ENCODE data around the gene FANCL.
"Not testable (repeated sequence)": the region's sequence is repeated elsewhere in the genome, so short reads cannot be mapped to it uniquely, and the experiment has no call there.

The FANCL gene

GRCh38 chr2:58138396-58139030 is 102.6 kb downstream of the FANCL start:
- no peak for DNase-seq

- no peak for DNase-seq
These were observed 103.3 kb downstream of the FANCL start for GRCh38 chr2:58137856-58138255.

- no peak for DNase-seq
These were observed 103.9 kb downstream of the FANCL start for GRCh38 chr2:58137221-58137620.

DNA sequence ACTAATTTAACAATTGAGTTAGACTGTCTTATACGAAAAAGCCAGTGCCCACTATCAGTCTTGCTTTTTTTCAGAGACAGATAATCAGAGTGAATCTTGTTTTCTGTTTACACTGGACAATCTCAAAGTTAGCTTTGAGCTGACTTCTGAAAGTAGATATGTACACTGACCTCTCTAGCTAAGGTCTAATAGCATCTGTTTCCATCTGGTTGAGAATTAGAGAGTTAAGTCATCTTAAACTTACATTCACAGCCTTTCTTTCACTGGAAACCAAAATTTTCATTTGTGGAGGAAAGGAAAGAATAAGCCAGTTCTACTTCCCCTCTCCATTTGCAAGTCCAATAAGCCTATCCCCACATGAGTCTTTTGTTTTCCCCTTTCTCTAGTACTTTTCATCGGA is 105.3 kb downstream of the FANCL start:
- no peak for DNase-seq

DNA sequence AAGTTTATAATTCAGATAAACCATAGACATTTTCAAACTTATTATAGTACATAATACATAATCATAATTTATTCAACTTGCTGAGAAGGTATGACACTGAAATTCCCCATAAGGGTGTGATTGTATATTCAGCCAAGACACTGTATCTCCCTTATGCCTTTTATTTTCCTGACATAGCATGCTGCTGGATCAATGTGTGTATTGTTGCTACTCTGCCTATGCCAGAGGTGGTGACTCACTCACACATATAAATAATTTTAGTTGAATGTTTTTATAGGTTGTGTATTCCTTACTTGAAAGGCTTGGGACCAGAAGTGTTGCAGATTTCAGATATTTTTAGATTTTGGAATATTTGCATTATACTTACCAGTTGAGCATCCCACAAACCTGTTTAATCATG is 107.7 kb downstream of the FANCL start:
- DNase-seq = no peak

DNA sequence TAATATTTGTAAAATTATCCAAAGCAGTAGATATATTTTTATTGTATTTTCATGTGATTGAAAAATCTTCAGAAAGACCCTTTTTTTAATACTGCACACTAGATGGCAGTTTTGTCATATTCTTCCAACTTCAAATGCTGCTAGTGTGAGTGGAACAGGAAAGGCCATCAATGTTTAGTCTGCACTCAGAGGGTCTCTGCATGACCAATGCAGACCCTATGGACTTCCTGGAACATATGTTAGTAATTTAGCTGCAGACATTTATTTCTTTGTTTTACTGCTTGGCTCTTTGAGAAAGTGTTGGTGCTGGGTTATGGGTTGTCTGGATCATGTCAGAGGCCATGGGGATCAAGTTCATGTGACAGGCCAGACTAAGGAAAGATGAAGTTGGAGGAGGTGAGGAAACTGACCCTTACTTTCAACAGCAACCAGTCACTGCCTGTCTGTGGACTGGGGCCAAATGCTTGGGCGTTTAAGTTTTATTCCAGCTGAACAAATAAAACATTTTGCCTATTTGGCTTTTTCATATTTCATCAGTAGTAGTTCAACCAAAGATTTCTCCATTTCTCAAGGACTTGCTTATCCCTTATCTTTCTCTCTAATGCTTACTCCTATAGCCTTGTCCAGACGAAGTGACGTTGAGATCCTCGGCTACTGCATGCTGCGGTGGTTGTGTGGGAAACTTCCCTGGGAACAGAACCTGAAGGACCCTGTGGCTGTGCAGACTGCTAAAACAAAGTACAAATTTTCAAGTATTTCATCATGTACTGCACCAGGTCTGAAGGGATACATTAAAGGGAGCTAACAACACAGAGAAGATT is 109.7 kb downstream of the FANCL start:
- DNase-seq = no peak

GRCh38 chr2:58130238-58130637 is 110.9 kb downstream of the FANCL start:
- DNase-seq = no peak

GRCh38 chr2:58127111-58127510 is 114.0 kb downstream of the FANCL start:
- DNase-seq = no peak

GRCh38 chr2:58122540-58122939 is 118.6 kb downstream of the FANCL start:
- peak; percentile 49 for DNase-seq

GRCh38 chr2:58122040-58122439 is 119.1 kb downstream of the FANCL start:
- DNase-seq = no peak

DNA sequence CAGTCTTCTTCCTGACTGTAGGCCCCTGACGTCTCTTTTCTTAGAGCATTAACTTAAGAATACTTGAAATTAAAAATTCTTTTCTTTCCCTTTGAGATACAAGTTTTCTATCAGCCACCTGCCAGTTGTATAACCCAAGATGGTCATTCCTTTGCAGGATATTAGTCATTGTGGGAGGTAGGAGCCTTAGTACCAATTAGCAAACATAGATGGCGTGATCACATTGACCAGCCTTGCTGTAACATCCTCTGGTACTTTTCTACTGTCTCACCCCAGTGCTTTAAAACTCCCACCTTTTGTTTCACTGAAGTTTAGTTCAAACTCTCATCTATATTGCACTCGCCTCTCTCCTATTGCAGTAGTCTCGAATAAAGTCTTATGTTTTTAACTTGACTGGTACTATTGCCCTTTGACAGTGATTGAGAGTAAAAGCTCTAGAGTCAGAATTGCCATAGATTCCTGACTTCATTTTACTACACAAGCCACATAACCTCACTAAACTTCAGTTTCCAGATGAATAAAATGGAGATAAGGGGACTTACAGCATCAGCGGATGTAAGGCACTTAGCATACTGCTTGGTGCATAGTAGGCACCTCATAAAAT is 120.4 kb downstream of the FANCL start:
- no peak for DNase-seq

- not testable (repeated sequence) for DNase-seq
These were observed 127.6 kb downstream of the FANCL start for GRCh38 chr2:58113563-58113962.

GRCh38 chr2:58110765-58111164 is 130.4 kb downstream of the FANCL start:
- DNase-seq = no peak

- DNase-seq = no peak
These were observed 131.6 kb downstream of the FANCL start for GRCh38 chr2:58109481-58109880.

Measured in hematopoietic multipotent progenitor cell treated with erythropoietin and hydrocortisone succinate and interleukin-3 and kit ligand, for 8 days (in vitro differentiated cells).